NB4 (cell line): Measurements from ENCODE around the gene SCIMP.

Experiments
- CTCF ChIP-seq: IDR thresholded peaks from one replicate; pipeline ENCODE4 v1.5.1; 2012; ENCODE audit warnings: low read depth, low read length
- MAX ChIP-seq: IDR thresholded peaks from 2 replicates; pipeline ENCODE4 v1.6.1; 2011; ENCODE audit warnings: low read depth, low read length
- MYC ChIP-seq: IDR thresholded peaks from 2 replicates; pipeline ENCODE4 v1.6.1; 2011; ENCODE audit warnings: low read depth, low read length
- POLR2A ChIP-seq: IDR thresholded peaks from 2 replicates; pipeline ENCODE4 v1.6.1; 2011; ENCODE audit warnings: mild to moderate bottlenecking; ENCODE audit not compliant: insufficient read length; ENCODE audit errors: extremely low read depth

- TF ChIP-seq CTCF (no peak), MYC (no peak), POLR2A (no peak), MAX (peak; percentile 72)
Measured at GRCh38 chr17:5282642-5283217, 48.1 kb upstream of the SCIMP start.
